KBM-7 (cell line): ENCODE measurements around the gene KASH5.

ENCODE experiments used
- DNase-seq: peaks from one replicate; pipeline ENCODE4 v3.0.0-alpha.2; 2015
- in situ Hi-C: fragments of 300-500 bp; cut with MboI; formaldehyde crosslinking; loops from 2 replicates; pipeline ENCODE4 v1.14.3; 2020; ENCODE audit warnings: low sequenced_read_pairs, low pct_unique_long_range_greater_than_20kb, mixed read lengths

KASH5 gene

GRCh38 chr19:49387936-49388372 lies at the start of gene KASH5:
TSS of gene KASH5 (plus strand) at chr19:49388249. CDS start at chr19:49390884, 2,635 bp downstream.
- in situ Hi-C loops, result no loop called here
- DNase-seq, result no peak

- in situ Hi-C loops, result no loop called here
- DNase-seq, result no peak
Observed at GRCh38 chr19:49338691-49339300, 49.3 kb upstream of the KASH5 start.

- DNase-seq, result no peak
- in situ Hi-C loops, result no loop called here
Observed at GRCh38 chr19:49339301-49340068, 48.6 kb upstream of the KASH5 start.

GRCh38 chr19:49340069-49340864 lies 47.8 kb upstream of the KASH5 start:
- in situ Hi-C loops, result no loop called here
- DNase-seq, result no peak

- in situ Hi-C loops, result no loop called here
- DNase-seq, result no peak
Observed at GRCh38 chr19:49340865-49341718, 47.0 kb upstream of the KASH5 start.

- DNase-seq, result no peak
- in situ Hi-C loops, result no loop called here
Observed at GRCh38 chr19:49342291-49342721, 45.7 kb upstream of the KASH5 start.

- in situ Hi-C loops, result no loop called here
- no peak for DNase-seq
Observed at GRCh38 chr19:49343123-49343522, 44.9 kb upstream of the KASH5 start.

GRCh38 chr19:49344505-49345423 lies 43.3 kb upstream of the KASH5 start:
- in situ Hi-C loops, result no loop called here
- DNase-seq, result no peak

- in situ Hi-C loops, result no loop called here
- DNase-seq, result no peak
Observed at GRCh38 chr19:49347191-49347590, 40.9 kb upstream of the KASH5 start.

GRCh38 chr19:49347835-49348234 lies 40.2 kb upstream of the KASH5 start:
- in situ Hi-C loops, result no loop called here
- no peak for DNase-seq

GRCh38 chr19:49348305-49349189 lies 39.5 kb upstream of the KASH5 start:
- in situ Hi-C loops, result no loop called here
- DNase-seq, result no peak

GRCh38 chr19:49349567-49349966 lies 38.5 kb upstream of the KASH5 start:
- in situ Hi-C loops, result no loop called here
- DNase-seq, result no peak

GRCh38 chr19:49355909-49356353 lies 32.1 kb upstream of the KASH5 start:
- in situ Hi-C loops, result no loop called here
- no peak for DNase-seq

GRCh38 chr19:49356382-49356781 lies 31.7 kb upstream of the KASH5 start:
- DNase-seq, result no peak
- in situ Hi-C loops, result no loop called here

GRCh38 chr19:49357186-49357585 lies 30.9 kb upstream of the KASH5 start:
- in situ Hi-C loops, result no loop called here
- DNase-seq, result no peak

GRCh38 chr19:49359851-49360820 lies 27.9 kb upstream of the KASH5 start:
- no peak for DNase-seq
- in situ Hi-C loops, result no loop called here
